ENCODE data around the gene IL1RL2. TPM values are rescaled to one million over a fixed set of nuclear protein-coding genes. Genes with fewer than 3 reads are reported as not detected.

Gene IL1RL2
- total RNA-seq, 1 experiment from 2014 or later: not detected

GRCh38 chr2:102206666-102207341, 20.0 kb downstream of the IL1RL2 start:
- ChIA-PET CTCF (no interaction called here), POLR2A (ENCODE audit: low non-redundant PET) (no interaction called here)
- H3K36me3 ChIP-seq (ENCODE audit: insufficient read depth, low read length, poor library complexity, severe bottlenecking): no peaks in the 10 kb centered on the region
- TF ChIP-seq EZH2 (IDR thresholded peaks at IDR 0.05; ENCODE audit: borderline replicate concordance, low read depth, low read length, poor library complexity, severe bottlenecking): no peak
- no peak for TF ChIP-seq CTCF (conservative IDR thresholded peaks at IDR 0.05; ENCODE audit: low read depth, low read length)
- H3K9me3 ChIP-seq (ENCODE audit: low read depth, low read length, poor library complexity, severe bottlenecking): no peaks in the 10 kb centered on the region
- DNase-seq (ENCODE audit: low spot score): no peak
- H3K4me3 ChIP-seq (ENCODE audit: low read depth, low read length, poor library complexity, severe bottlenecking): no peak overlapping the region
- H3K4me1 ChIP-seq (ENCODE audit: insufficient read depth, low read length, poor library complexity, severe bottlenecking): no peaks in the 10 kb centered on the region
- BruUV-seq (replicated peaks): no TSS peak
- no peak overlapping the region for H3K27ac ChIP-seq (ENCODE audit: low read depth, low read length, poor library complexity, severe bottlenecking)
- no peaks in the 10 kb centered on the region for H3K27me3 ChIP-seq (replicated peaks; ENCODE audit: insufficient read depth, low read depth, low read length, poor library complexity)
- intact Hi-C loops (cut with micrococcal nuclease; ENCODE audit: unreplicated experiment): no loop called here

- ChIA-PET CTCF (no interaction called here), POLR2A (ENCODE audit: low non-redundant PET) (no interaction called here)
- H3K27me3 ChIP-seq (replicated peaks; ENCODE audit: insufficient read depth, low read depth, low read length, poor library complexity): no peaks in the 10 kb centered on the region
- no peak for TF ChIP-seq EZH2 (IDR thresholded peaks at IDR 0.05; ENCODE audit: borderline replicate concordance, low read depth, low read length, poor library complexity, severe bottlenecking)
- TF ChIP-seq CTCF (conservative IDR thresholded peaks at IDR 0.05; ENCODE audit: low read depth, low read length): no peak
- intact Hi-C loops (cut with micrococcal nuclease; ENCODE audit: unreplicated experiment): no loop called here
- H3K4me3 ChIP-seq (ENCODE audit: low read depth, low read length, poor library complexity, severe bottlenecking): no peak overlapping the region
- DNase-seq (ENCODE audit: low spot score): no peak
- no peaks in the 10 kb centered on the region for H3K4me1 ChIP-seq (ENCODE audit: insufficient read depth, low read length, poor library complexity, severe bottlenecking)
- no peaks in the 10 kb centered on the region for H3K9me3 ChIP-seq (ENCODE audit: low read depth, low read length, poor library complexity, severe bottlenecking)
- no peaks in the 10 kb centered on the region for H3K36me3 ChIP-seq (ENCODE audit: insufficient read depth, low read length, poor library complexity, severe bottlenecking)
- no TSS peak for BruUV-seq (replicated peaks)
- no peak overlapping the region for H3K27ac ChIP-seq (ENCODE audit: low read depth, low read length, poor library complexity, severe bottlenecking)
These were observed 22.0 kb downstream of the IL1RL2 start for GRCh38 chr2:102208774-102209173.

GRCh38 chr2:102209474-102209873, 22.7 kb downstream of the IL1RL2 start:
- H3K27me3 ChIP-seq (replicated peaks; ENCODE audit: insufficient read depth, low read depth, low read length, poor library complexity): no peaks in the 10 kb centered on the region
- no peak for TF ChIP-seq CTCF (conservative IDR thresholded peaks at IDR 0.05; ENCODE audit: low read depth, low read length)
- TF ChIP-seq EZH2 (IDR thresholded peaks at IDR 0.05; ENCODE audit: borderline replicate concordance, low read depth, low read length, poor library complexity, severe bottlenecking): no peak
- CTCF ChIA-PET: no interaction called here
- no peak overlapping the region for H3K27ac ChIP-seq (ENCODE audit: low read depth, low read length, poor library complexity, severe bottlenecking)
- no peaks in the 10 kb centered on the region for H3K9me3 ChIP-seq (ENCODE audit: low read depth, low read length, poor library complexity, severe bottlenecking)
- no peaks in the 10 kb centered on the region for H3K36me3 ChIP-seq (ENCODE audit: insufficient read depth, low read length, poor library complexity, severe bottlenecking)
- no peak for DNase-seq (ENCODE audit: low spot score)
- H3K4me3 ChIP-seq (ENCODE audit: low read depth, low read length, poor library complexity, severe bottlenecking): no peak overlapping the region
- intact Hi-C loops (cut with micrococcal nuclease; ENCODE audit: unreplicated experiment): no loop called here
- H3K4me1 ChIP-seq (ENCODE audit: insufficient read depth, low read length, poor library complexity, severe bottlenecking): no peaks in the 10 kb centered on the region
- POLR2A ChIA-PET (ENCODE audit: low non-redundant PET): no interaction called here
- no TSS peak for BruUV-seq (replicated peaks)
